ENCODE measurements around the gene PTBP1.

DNA sequence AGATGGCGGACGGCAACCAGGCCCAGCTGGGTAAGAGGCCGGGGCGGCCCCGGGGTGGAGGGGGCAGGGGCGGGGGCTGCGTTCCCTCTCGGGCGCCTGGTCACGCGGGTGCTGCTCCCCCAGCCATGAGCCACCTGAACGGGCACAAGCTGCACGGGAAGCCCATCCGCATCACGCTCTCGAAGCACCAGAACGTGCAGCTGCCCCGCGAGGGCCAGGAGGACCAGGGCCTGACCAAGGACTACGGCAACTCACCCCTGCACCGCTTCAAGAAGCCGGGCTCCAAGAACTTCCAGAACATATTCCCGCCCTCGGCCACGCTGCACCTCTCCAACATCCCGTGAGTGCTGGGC is 11.1 kb downstream of the PTBP1 start:
- TF ChIP-seq PML (IDR thresholded peaks at IDR 0.05; ENCODE audit: low read length) = no peak
- no peak for TF ChIP-seq RNF2 (IDR thresholded peaks at IDR 0.05)
- TF ChIP-seq, protein P1, sequence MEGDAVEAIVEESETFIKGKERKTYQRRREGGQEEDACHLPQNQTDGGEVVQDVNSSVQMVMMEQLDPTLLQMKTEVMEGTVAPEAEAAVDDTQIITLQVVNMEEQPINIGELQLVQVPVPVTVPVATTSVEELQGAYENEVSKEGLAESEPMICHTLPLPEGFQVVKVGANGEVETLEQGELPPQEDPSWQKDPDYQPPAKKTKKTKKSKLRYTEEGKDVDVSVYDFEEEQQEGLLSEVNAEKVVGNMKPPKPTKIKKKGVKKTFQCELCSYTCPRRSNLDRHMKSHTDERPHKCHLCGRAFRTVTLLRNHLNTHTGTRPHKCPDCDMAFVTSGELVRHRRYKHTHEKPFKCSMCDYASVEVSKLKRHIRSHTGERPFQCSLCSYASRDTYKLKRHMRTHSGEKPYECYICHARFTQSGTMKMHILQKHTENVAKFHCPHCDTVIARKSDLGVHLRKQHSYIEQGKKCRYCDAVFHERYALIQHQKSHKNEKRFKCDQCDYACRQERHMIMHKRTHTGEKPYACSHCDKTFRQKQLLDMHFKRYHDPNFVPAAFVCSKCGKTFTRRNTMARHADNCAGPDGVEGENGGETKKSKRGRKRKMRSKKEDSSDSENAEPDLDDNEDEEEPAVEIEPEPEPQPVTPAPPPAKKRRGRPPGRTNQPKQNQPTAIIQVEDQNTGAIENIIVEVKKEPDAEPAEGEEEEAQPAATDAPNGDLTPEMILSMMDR (IDR thresholded peaks at IDR 0.05 in 2 of 3, conservative IDR thresholded peaks at IDR 0.05 in 1 of 3; ENCODE audit: insufficient read depth in 2 of 3, low read depth in 1 of 3, low read length in 3 of 3) = no peak
- no peak for TF ChIP-seq NR3C1 (CRISPR knock-in tag; IDR thresholded peaks at IDR 0.05)
- no peak for TF ChIP-seq NR1H2 (CRISPR knock-in tag; IDR thresholded peaks at IDR 0.05)
- TF ChIP-seq SAFB2 (IDR thresholded peaks at IDR 0.05; ENCODE audit: borderline replicate concordance, low read depth, low read length, severe bottlenecking) = no peak
- no peak for TF ChIP-seq CEBPB (tag; IDR thresholded peaks at IDR 0.05)
- TF ChIP-seq, protein P2, sequence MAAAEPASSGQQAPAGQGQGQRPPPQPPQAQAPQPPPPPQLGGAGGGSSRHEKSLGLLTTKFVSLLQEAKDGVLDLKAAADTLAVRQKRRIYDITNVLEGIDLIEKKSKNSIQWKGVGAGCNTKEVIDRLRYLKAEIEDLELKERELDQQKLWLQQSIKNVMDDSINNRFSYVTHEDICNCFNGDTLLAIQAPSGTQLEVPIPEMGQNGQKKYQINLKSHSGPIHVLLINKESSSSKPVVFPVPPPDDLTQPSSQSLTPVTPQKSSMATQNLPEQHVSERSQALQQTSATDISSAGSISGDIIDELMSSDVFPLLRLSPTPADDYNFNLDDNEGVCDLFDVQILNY (CRISPR knock-in tag; IDR thresholded peaks at IDR 0.05) = no peak
- no peak for TF ChIP-seq ZKSCAN8 (CRISPR knock-in tag; IDR thresholded peaks at IDR 0.05)
- TF ChIP-seq YBX1 (IDR thresholded peaks at IDR 0.05) = no peak
- TF ChIP-seq STAG1 (CRISPR knock-in tag; IDR thresholded peaks at IDR 0.05; ENCODE audit: borderline replicate concordance) = no peak
- TF ChIP-seq ZNF133 (CRISPR knock-in tag; IDR thresholded peaks at IDR 0.05) = no peak
- no peak for TF ChIP-seq BDP1 (IDR thresholded peaks at IDR 0.05; ENCODE audit: insufficient read depth, insufficient read length)

Measured in K562 (cell line).